GM19452 (cell line): ENCODE measurements around the gene BAIAP2.
"Not testable (repeated sequence)": the region's sequence is repeated elsewhere in the genome, so short reads cannot be mapped to it uniquely, and the experiment has no call there.

Experiments used
- ATAC-seq: cut with Tn5 transposase; IDR thresholded peaks from one replicate; pipeline ENCODE4 v1.9.1; 2021; ENCODE audit not compliant: unreplicated experiment

The BAIAP2 gene

DNA sequence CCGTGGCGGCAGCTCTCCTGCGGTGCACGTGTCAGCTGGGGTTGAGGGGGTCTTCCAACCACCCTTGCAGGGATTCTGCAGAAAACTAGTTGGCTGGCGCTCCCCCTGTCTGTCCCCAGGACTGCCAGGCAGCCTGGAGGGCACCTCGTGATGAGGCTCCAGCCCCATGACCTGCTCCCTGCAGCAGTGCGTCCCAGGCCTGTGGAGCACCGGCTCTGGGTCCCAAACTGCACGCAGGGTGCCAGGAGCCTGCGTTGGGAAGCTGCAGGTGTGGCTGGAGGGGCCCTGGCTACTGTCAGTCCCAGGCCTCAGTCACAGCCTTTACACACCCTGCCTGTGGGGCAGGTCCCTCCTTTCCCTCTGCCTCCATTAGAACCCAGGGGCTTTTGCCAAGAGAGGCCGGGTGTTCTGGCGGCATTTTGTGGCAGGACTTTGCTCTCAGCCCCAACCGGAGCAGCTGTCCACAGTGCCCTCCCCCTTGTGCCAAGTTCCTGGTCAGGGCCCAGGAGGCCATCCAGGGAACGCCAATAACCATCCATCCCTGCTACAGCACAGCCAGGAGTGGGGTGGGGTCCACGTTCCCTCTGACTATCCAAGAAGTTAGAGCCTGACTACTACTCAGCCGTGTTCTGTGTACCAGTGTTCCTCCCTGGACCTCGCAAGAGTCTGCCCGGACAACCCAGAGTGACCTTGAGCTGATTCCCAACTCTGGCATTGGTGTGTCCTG, 34.2 kb upstream of the BAIAP2 start:
- ATAC-seq: no peak

DNA sequence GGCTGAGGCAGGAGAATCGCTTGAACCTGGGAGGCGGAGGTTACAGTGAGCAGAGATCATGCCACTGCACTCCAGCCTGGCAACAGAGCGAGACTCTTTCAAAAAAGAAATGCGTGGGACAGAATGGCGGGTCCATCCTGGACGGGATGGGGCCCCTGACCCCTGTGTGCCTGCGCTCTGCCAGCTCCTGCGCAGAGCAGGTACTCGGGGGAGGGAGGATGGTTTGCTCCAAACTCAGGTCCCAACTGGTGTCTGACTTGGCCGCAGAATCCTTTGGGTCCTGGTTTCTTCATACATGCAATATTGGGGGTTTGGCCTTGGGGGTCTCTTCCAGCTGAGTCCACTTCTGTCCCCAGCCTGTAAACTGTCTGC, 33.0 kb upstream of the BAIAP2 start:
- no peak for ATAC-seq

DNA sequence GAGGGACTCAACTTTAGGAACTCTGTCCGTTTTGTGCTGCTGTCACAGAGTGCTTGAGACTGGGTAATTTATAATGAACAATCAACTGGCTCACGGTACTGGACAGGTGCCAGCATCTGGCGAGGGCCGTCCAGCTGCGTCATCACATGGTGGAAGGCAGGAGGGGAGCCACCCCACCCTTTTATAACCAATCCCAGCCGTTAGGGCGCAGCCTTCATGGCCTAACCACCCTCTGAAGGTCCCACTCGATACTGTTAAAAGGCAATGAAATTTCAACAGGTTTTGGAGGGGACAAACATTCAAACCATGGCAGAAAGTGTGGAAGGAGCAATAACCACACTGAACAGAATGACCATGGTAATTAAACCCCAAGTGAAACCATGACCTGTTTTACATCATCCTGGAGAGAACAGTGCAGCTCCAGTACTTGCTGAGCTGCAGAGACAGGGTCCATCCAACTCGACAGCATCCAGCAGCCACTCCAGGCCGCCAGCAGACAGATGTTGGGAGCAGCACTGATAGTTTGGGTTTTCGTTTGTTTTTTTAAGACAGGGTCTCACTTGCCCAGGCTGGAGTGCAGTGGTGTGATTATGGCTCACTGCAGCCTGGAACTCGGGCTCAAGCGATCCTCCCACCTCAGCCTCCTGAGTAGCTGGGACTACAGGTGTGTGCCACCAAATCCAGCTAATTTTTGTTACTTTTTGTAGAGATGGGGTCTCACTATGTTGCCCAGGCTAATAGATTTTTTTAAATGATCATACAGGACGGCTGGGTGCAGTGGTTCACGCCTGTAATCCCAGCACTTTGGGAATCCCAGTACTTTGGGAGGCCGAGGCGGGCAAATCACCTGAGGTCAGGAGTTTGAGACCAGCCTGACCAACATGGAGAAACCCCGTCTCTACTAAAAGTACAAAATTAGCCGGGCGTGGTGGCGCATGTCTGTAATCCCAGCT, 32.3 kb upstream of the BAIAP2 start:
- ATAC-seq: no peak

DNA sequence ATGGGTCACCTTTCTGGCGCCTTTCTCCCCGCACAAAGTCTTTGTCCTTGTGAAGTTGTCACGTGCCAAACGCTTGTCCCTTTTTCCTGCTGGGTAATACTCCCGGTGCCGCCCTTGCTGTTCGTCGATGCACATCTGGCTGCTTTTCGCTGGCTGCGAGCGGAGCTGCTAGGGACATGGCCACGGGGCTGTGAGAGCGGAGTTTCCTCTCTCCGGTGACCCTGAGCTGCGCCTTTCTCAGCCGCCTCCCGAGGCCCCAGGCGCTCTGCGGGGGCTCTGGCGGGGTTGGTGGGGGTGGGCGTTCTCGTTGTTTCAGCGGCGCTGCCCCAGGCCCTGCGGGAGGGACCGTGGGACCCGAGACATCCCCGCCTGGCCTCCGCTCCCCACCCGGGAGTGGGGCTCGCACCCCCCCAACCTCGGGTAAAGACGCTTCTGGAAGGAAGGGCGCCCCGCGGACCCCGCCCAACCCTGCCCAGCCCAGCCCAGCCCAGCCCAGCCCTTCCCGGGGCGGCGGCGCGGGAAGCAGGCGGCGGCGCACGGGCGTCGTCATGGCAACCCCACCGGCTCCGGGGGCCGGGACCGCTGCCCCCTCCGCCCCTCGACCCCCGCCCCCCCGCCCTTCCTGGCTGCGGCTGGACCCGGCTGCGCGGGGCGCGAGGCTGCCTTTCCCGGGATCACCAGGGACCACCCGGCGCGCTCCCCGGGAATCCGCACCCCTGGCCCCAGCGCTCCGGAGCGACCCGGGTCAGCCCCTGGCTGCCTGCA, 31.1 kb upstream of the BAIAP2 start:
- ATAC-seq: no peak

DNA sequence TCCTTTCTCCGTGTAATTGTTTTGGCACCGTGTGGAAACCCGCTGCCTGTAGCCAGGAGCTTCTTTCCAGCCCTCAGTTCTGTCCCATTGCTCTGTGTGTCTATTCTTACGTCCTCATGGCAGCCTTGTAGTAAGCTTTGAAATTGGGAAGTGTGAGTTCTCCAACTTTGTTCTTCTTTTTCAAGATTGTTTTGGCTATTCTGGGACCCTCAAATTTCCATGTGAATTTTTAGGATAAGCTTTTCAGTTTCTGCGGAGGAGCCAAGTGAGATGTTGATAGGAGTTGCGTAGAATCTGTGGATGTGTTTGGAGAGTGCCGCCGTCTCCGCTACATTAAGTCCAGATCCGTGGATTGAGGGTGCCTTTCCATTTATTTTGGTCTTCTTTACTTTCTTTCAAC, 28.1 kb upstream of the BAIAP2 start:
- no peak for ATAC-seq

DNA sequence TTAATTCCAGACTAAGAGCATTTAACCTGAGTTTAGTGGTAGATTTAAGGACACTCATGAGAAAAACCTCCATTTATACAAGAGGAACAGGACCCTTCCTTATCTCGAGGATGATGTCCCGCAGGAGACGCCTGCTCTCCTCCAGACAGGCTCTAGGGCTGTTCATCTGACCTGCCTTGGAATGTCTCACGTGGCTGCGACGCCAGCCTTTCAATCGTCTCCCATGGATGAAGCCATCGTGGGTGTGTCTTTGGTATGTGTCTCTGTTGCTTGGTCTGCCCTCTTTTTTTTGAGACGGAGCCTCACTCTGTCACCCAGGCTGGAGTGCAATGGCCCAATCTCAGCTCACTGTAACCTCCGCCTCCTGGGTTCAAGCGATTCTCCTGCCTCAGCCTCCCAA, 26.8 kb upstream of the BAIAP2 start:
- ATAC-seq: no peak

DNA sequence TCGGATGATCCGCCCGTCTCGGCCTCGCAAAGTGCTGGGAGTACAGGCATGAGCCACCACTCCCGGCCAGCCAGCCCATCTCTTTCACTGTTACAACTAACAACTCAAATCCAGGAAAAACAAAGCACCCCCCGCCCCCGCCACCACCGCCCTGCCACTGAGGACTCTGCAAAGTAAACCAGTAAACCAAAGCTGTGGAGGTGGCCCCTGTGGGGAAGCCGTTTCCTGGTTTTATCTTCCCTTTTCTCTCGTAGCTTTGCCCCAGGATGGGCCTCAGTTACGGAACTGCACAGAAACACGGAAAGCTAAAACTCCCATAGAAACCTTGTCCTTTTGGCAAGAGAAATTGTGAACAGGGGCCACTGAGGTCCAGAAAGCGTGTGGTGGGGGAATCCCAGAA, 25.8 kb upstream of the BAIAP2 start:
- ATAC-seq: no peak

DNA sequence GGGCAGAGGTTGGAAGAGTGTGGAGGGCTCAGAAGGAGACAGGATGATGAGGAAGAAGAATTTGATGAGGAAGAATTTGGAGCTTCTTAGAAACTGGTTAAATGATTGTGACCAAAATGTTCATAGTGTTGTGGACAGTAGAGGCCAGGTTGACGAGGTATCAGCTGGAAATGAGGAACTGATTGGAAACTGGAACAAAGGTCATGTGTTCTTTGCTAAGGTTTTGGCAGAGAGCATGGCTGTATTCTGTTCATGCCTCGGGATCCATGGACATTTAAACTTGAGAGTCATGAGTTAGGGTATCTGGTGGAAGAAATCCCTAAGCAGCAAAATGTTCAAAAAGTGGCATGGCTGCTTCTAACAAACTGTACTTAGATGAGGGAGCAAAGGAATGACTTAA, 24.0 kb upstream of the BAIAP2 start:
- ATAC-seq: no peak

DNA sequence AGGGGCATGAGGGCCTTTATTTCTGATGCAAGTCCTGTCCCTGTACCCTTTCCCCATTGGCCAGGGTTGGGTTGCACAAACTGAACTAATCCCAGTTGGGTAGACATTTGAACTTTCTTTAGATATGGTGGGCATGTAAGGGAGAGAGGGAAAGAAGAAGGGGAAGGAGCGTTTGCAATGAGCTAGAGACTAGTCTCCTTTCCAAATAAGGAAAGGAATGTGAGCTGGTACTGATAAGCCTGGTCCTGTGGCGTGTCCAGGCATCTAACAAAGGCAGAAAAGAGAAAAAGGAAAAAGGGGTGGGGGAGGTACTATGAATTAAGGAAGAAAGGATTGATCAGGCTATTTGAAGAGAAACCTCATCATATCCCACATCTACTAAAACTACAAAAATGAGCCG, 23.0 kb upstream of the BAIAP2 start:
- ATAC-seq: no peak

DNA sequence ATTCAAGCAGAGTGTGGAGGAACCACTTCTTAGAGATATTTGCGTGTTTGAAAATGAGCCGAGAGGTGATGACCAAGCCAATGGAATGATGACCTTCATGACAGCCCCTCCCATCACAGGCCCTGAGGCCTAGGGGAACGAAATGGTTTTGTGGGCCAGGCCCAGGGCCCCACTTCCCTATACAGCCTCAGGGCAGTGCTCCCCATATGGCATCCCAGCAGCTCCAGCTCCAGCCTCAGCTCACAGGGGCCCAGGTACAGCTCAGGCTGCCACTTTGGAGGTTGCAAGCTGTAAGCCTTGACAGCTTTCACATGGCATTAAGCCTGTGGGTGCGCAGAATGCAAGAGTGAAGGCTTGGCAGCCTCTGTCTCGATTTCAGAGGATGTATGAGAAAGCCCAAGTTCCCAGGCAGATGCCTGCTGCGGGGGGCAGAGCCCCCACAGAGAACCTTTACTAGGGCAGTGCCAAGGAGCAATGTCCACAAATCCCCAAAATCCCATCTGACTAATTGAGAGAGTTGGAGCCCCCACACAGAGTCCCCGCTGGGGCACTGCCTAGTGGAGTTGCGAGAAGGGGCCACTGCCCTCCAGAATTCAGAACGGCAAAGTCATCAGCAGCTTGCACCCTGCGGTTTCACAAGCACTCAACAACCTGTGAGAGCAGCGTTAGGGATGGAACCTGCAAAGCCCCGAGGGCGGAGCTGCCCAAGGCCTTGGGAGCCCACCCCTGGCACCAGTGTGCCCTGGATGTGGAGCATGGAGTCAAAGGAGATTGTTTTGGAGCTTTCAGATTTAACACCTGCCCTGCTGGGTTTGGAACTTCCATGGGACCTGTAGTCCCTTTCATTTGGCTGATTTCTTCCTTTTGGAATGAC, 22.1 kb upstream of the BAIAP2 start:
- ATAC-seq: no peak

DNA sequence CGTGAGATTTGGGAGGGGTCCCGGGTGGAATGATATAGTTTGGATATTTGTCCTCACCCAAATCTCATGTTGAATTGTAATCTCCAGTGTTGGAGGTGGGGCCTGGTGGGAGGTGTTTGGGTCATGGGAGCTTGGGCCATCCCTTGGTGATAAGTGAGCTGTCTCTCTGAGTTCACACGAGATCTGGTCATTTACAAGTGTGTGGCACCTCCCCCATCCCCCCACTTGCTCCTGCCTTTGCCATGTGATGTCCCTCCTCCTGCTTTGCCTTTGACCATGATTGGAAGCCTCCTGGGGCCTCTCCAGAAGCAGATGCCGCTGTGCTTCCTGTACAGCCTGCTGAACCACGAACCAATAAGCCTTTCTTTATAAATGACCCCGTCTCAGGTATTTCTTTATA, 21.3 kb upstream of the BAIAP2 start:
- ATAC-seq: no peak

DNA sequence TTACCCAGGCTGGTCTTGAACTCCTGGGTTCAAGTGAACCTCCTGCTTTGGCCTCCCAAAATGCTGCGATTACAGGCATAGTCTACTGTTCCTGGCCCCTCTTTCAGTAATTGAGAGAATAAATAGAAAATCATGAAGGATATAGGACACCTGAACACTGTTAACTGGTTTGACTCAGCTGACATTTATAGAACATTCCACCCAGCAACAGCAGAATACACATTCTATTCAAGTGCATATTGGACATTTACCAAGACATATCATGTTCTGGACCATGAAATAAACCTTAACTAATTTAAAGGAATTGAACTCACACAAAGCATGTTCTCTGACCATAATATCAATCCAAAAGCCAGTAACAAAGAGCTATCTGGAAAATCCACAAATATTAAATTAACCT, 19.8 kb upstream of the BAIAP2 start:
- ATAC-seq: no peak

DNA sequence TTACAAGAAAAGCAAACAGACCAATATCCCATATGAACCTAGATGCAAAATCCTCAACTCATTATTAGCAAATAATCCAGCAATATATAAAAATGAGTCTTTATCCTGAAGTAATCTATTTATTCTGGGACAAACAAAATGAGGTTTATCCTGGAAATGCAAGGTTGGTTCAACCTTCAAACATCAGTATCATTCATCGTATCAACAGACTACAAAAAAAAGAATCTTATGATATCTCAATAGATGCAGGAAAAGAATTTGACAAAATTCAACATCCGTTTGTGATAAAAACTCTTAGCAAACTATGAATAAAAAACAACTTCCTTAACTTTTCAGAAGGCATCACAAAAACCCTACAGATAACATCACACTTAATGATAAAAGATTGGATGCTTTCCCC, 18.4 kb upstream of the BAIAP2 start:
- no peak for ATAC-seq

DNA sequence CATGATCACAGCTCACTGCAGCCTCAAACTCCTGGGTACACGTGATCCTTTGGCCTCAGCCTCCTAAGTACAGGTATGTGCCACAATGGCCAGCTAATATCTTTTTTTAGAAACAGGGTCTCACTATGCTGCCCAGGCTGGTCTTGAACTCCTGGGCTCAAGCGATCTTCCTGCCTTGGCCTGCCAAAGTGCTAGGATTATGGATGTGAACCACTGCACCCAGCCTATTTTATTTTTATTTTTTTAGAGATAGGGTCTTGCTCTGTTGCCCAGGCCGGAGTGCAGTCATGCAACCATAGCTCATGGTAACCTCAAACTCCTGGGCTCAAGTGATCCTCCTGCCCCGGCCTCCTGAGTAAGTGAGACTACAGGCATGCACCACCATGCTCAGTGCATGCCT, 17.6 kb upstream of the BAIAP2 start:
- ATAC-seq: not testable (repeated sequence)

DNA sequence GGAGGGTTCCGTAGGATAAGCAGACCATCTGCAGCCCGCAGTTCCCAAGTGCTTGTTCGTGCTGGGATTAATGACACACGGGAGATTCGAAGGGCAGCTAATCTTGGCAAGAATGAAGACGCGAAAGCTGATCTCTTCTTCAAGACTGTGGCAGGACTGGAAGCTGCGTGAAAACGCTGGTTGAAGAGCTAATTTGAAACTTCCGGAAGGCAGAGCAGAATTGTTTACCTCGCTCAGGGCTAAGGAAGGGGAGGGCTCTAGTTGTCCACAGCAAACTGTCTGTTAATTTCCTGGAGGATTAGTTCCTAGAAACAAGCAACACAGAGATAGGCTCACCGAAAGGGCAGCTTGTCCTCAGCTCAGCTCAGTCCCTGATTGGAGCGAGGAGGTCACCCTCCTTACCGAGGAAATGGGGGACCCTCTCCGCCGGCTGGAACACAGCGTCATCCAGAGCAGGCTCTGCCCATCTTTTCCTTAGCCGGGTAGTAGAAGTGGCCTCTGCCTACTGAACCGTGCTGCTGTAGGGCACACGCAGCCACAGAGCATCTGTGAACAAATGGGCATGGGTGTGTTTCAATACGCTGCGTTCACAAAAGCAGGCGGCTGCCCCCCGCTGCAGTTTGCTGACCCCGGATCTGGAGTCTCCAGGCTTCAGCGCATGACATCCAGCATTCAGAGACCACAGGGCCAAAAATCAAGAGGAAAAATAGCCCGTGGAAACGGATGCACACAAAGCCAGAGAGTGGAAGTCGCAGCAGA, 16.7 kb upstream of the BAIAP2 start:
- ATAC-seq: no peak

DNA sequence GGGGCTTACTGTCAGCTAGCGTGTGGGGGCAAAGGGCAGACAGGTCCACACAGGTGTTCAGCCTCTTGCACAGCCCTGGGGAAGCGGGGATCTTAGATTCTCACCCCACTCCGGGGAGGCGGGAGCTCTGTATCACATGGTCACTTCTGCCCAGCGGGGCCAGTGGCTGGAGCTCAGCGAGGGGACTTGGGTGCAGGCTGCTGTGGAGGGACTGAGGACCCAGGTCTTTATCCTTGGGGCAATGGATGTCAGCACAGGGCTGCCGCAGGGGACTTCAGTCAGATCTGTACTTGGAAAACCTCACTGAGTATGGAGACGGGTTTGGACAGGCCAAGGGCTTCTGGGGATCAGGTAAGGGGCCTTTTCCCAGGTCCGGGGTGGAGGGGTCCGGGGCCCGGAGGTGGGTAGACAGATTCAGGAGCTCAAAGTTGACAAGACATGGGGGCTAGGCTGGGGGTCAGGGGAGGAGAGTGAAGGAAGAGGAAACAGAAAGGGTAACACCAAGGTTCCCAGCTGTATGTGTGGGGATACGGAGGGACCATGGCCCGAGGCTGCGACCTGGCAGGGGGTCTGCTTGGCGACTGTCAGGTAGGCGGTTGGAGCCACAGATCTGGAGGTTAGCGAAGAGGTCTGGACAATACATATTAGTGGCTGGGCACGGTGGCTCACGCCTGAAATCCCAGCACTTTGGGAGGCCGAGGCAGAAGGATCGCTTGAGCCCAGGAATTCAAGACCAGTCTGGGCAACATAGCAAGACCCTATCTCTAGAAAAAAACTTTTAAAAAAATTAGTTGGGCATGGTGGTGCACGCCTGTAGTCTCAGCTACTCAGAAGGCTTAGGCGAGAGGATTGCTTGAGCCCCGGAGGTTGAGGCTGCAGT, 15.1 kb upstream of the BAIAP2 start:
- no peak for ATAC-seq

DNA sequence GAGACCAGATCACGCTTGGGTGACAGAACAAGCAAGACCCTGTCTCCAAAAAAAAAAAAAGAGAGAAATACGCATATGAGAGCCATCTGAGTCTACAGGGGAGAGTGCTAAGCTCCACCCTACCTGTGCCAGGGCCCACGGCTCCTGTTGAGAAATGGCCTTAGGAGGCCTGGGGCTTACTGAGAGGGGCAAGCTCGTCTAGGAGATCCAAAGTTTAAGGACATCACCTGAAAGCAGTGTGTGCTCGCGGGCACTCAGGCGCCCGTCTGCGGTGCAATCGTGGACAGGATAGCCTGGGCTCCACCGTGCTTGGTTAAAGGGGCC, 14.5 kb upstream of the BAIAP2 start:
- no peak for ATAC-seq

DNA sequence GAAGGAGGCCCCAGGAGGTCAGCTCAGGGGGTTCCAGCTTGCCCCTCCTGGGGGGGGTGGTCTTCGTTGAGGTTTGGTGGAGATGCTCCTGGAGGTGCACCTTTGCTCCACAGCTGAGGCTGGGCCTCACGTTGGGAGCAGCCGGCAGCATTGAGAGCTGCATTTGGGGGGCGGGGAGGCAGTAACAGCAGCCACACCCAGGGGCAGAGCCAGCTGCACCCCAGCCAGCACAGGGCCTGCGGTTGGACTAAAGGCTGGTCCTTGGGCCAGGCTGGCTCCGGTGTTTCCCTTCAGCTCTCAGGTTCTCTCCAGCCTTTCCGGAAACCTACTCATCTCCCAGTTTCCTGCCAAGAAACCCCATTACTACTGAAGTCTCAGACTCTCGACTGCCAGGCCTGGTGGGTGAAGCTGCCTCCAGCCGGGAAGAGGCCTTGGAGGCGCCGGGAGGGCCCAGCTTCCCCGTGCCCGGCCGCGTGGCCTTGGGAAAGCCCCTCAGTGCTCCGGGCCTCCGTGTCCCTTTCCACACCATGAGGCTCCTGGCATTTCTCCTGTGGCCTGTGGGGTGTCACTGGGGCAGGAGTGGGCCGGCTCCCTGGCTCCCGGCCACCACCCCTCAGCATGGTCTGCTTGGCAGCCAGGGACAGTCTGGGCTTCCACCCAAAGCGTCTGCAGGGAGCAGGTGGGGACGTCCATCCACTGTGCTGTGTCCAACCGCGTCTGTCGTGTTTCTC, 14.0 kb upstream of the BAIAP2 start:
- no peak for ATAC-seq
